Lower leg skin (tissue), 4 donors: Measurements from ENCODE around the gene NDUFAF2. TPM values are rescaled to one million over a fixed set of nuclear protein-coding genes. Genes with fewer than 3 reads are reported as not detected.
A peak's percentile ranks its signal among the peaks of the same experiment; 100 is the strongest.

Experiments
- DNase-seq, 2 donors: peaks; one replicate each; pipeline ENCODE4 v3.0.0-alpha.2; 2019; ENCODE audit warnings: low spot score in 2 of 2
- H3K4me3 ChIP-seq: fragments of 200-600 bp; sonication (generic); 2 replicates; pipeline ENCODE4 v1.5.1; 2017; ENCODE audit warnings: mild to moderate bottlenecking, low read depth; ENCODE audit not compliant: poor library complexity, severe bottlenecking
- POLR2A ChIP-seq, 2 donors: fragments of 450-650 bp; IDR thresholded peaks; one replicate each; pipeline ENCODE4 v1.6.1; 2016 to 2017; ENCODE audit warnings: antibody characterized with exemption in 2 of 2, mild to moderate bottlenecking in 1 of 2, moderate library complexity in 1 of 2
- WGBS, 2 donors: methylation state at CpG; one replicate each; pipeline ENCODE4 v1.1.5; 2018; 5-methylcytosine and 5-hydroxymethylcytosine counted together
- intact Hi-C: fragments of 100-400 bp; cut with DNase I; formaldehyde crosslinking; loops from one replicate; pipeline ENCODE4 v1.15.0; 2023; ENCODE audit warnings: low total_unique reads
- total RNA-seq, 4 donors: library from RNA; depleted of rRNA; stranded (reverse); fragments of >200 nt; gene quantifications; one replicate each; pipeline ENCODE4 v1.1.0, GENCODE V29; 2016
- TF ChIP-seq, protein P1 (sequence below), 3 donors: fragments of 450-650 bp; IDR thresholded peaks; one replicate each; pipeline ENCODE4 v1.5.1; 2016; ENCODE audit warnings: antibody characterized with exemption in 3 of 3, mild to moderate bottlenecking in 3 of 3, moderate library complexity in 2 of 3

Gene NDUFAF2
- total RNA-seq, 4 donors from 2014 or later: 13.3 to 22.7 (median 16.0) TPM

DNA sequence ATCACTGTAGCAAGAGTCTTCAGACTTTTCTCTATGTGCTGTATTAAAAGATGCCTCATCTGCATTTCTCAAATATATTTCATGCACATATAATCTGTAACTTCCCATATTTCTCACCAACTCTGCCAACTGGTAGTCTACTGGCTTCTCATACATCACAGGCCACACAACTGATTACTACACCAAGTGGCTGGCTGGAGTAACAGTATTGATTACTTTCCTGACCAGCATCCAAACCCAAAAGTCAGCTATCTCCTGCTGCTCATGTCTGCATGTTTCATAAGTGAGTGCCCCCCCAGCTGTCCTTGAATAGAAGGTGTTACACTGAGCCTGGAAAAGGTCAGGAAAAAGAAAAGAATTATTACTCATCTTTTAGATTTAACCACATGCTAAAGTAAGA lies 17.6 kb upstream of the NDUFAF2 start:
- intact Hi-C loops: no loop called here
- DNase-seq: no peak
- TF ChIP-seq, protein P1, sequence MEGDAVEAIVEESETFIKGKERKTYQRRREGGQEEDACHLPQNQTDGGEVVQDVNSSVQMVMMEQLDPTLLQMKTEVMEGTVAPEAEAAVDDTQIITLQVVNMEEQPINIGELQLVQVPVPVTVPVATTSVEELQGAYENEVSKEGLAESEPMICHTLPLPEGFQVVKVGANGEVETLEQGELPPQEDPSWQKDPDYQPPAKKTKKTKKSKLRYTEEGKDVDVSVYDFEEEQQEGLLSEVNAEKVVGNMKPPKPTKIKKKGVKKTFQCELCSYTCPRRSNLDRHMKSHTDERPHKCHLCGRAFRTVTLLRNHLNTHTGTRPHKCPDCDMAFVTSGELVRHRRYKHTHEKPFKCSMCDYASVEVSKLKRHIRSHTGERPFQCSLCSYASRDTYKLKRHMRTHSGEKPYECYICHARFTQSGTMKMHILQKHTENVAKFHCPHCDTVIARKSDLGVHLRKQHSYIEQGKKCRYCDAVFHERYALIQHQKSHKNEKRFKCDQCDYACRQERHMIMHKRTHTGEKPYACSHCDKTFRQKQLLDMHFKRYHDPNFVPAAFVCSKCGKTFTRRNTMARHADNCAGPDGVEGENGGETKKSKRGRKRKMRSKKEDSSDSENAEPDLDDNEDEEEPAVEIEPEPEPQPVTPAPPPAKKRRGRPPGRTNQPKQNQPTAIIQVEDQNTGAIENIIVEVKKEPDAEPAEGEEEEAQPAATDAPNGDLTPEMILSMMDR (IDR thresholded peaks at IDR 0.05): no peak
- no peak overlapping the region for H3K4me3 ChIP-seq

DNA sequence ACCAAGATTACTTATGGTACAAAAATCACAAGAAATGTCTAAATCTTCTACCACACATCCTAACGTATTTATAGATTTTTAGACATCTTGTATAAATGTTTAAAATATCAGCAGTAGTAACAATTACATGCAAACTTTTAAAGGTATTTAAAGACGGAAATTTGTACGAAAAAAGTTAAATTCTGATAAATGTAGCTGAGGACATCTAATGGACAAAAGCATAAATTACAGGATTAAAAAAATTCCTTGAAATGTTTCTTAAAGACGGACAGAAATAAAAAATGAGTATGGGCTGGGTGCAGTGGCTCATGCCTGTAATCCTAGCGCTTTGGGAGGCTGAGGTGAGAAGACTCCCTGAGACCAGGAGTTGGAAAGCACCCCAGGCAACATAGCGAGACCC lies 16.0 kb upstream of the NDUFAF2 start:
- intact Hi-C loops: no loop called here
- DNase-seq: no peak
- H3K4me3 ChIP-seq: no peak overlapping the region
- no peak for TF ChIP-seq POLR2A (IDR thresholded peaks at IDR 0.05)
- TF ChIP-seq, protein P1 (IDR thresholded peaks at IDR 0.05): no peak
- WGBS, 2 donors: 79 to 85% methylated on average over 6 of the region's 6 CpGs

DNA sequence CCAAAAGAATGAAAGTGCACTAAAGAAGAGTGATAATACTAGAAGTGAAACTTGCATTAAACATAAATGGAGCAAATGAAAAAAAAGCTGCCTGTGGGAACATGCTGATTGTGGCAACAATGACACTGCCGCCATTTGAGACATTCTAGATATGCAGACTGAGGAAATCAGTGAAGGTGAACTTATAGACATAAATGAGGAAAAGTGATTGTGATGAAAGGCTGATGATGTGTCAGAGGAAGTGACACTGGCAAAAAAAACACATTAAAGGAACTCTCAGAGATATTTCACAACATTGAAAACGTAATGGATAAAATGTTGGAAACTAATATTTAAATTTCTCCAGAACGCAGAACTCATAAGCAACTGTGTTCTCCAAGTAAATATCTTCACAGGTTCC lies 1.4 kb upstream of the NDUFAF2 start:
- no peak for DNase-seq
- TF ChIP-seq POLR2A (IDR thresholded peaks at IDR 0.05): no peak
- TF ChIP-seq, protein P1 (IDR thresholded peaks at IDR 0.05): no peak
- 64 to 74% methylated on average over 3 of the region's 3 CpGs for WGBS, 2 donors
- intact Hi-C loops: no loop called here
- no peak overlapping the region for H3K4me3 ChIP-seq

DNA sequence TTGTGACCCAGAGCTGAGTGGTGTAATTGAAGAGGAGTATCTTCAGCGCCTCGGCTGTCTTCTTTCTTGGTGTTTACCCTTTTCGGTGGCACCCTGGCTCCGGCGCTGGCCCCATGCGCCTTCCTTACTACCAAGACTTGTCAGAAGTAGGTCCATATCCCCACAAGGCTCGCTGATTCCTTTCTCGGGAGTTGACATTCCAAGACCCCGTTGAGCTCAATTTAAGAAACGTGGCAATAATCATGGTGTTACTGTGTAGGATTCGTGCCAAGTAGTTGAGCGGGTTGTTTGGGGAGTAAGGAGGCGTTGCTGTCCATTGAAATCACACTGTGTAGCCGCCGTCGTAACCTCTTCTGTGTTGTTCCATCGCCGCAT lies 795 bp downstream of the NDUFAF2 start:
- DNase-seq: peak; percentile 21 to 85
- no peak for TF ChIP-seq POLR2A (IDR thresholded peaks at IDR 0.05)
- TF ChIP-seq, protein P1 (IDR thresholded peaks at IDR 0.05): no peak
- WGBS, 2 donors: 0 to 2% methylated on average over 18 of the region's 18 CpGs

DNA sequence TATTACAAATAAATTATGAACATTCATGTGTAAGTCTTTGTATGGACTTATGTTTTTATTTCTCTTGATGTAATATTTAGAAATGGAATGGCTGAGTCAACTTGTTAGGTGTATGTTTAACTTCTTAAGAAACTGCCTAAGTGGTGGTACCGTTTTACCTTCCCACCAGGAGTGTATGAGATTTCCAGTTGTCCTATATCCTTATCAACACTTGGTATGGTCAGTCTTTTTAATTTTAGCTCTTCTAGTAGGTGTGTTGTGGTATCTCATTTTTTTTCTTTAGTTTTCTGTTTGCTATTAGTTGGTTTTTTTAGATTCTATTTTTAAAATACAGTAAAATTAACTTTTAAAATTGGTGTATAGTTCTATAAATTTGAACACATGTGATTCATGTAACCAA lies 3.7 kb downstream of the NDUFAF2 start:
- TF ChIP-seq, protein P1 (IDR thresholded peaks at IDR 0.05): no peak
- TF ChIP-seq POLR2A (IDR thresholded peaks at IDR 0.05): no peak
- intact Hi-C loops: no loop called here
- DNase-seq: no peak
- WGBS, 2 donors: 96 to 100% methylated on average over 1 of the region's 1 CpG
- H3K4me3 ChIP-seq: no peak overlapping the region

More for the DNA sequence above, 795 bp downstream of the NDUFAF2 start:
- intact Hi-C loops: no loop called here
- peak overlapping the region; percentile 49 for H3K4me3 ChIP-seq

DNA sequence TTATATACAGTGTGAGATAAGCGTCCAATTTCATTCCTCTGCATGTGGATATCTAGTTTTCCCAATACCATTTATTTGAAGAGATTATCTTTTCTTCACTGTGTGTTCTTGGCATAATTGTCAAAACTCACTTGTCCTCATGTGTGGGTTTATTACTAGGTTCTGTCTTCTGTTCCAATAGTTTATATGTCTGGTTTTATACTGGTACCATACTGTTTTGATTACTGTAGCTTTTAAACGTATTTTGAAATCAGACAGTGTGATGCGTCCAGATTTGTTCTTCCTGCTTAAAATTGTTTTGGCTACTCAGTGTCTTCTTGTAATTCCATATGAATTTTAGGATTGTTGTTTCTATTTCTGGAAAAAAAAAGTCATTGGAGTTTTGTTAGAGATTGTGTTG lies 10.2 kb downstream of the NDUFAF2 start:
- no peak for DNase-seq
- WGBS, 2 donors: 95 to 96% methylated on average over 3 of the region's 3 CpGs
- no peak for TF ChIP-seq POLR2A (IDR thresholded peaks at IDR 0.05)
- TF ChIP-seq, protein P1 (IDR thresholded peaks at IDR 0.05): no peak
- intact Hi-C loops: no loop called here
- no peak overlapping the region for H3K4me3 ChIP-seq
